ENCODE measurements around the gene PDE6C.

DNA sequence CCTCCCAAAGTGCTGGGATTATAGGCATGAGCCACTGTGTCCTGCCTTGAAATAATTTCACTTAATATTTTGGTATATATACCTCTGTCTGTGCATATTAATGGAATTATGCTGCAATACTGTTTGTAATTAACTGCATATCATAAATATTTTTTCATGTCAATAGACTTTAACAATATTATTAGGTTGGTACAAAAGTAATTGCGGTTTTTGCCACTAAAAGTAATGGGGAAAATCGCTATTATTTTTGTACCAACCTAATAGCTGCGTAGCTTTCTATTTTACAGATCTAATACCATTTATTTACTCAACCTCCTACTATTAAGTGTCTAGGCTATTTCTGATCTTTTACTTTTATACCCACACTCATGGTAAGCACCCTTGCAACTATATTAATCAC, 3.9 kb upstream of the PDE6C start:
- TF ChIP-seq POLR2AphosphoS5 (IDR thresholded peaks at IDR 0.05) (no peak), POLR2A (IDR thresholded peaks at IDR 0.05) (no peak), EP300 (IDR thresholded peaks at IDR 0.05; ENCODE audit: low read depth) (no peak)

All from transverse colon (tissue), 3 donors.